B cell (primary cell): ENCODE results near the gene ATF6B. TPM values are rescaled to one million over a fixed set of nuclear protein-coding genes. Genes with fewer than 3 reads are reported as not detected.

ENCODE experiments used
- ATAC-seq: fragments of 200-7000 bp; cut with Tn5 transposase; one replicate; pipeline ENCODE4 v1.10.0; 2021; ENCODE audit warnings: low read depth, mild to moderate bottlenecking, moderate number of reproducible peaks, moderate library complexity
- CTCF ChIA-PET: fragments of 350-600 bp; sonication (Branson Sonifier 250); formaldehyde crosslinking; loops from one replicate; lab custom pipeline; 2021; ENCODE audit warnings: antibody characterized with exemption, inconsistent platforms; lab: Charles Lee
- POLR2A ChIA-PET: fragments of 350-600 bp; sonication (Branson Sonifier 250); formaldehyde crosslinking; loops from one replicate; lab custom pipeline; 2021; ENCODE audit warnings: antibody characterized with exemption; lab: Charles Lee
- DNase-seq: peaks from one replicate; pipeline ENCODE4 v3.0.0; 2013
- H2AFZ ChIP-seq: 2 replicates; pipeline ENCODE4 v1.6.1; 2012; ENCODE audit warnings: mild to moderate bottlenecking, low read depth, low read length; ENCODE audit not compliant: insufficient read depth, poor library complexity, severe bottlenecking
- H3K27ac ChIP-seq, 2 donors: 1 replicate in 1 of 2; 2 replicates in 1 of 2; pipeline ENCODE4 v1.5.1; 2012 to 2013; ENCODE audit warnings: low read length in 2 of 2, mild to moderate bottlenecking in 2 of 2, moderate library complexity in 1 of 2
- H3K27me3 ChIP-seq, 4 experiments: fragments of 200-600 bp in 1 of 4; sonication (generic) in 1 of 4; replicated peaks in 1 of 4; 1 replicate in 2 of 4; 2 replicates in 2 of 4; pipeline versions ENCODE4 v1.6.1 to v1.7.0; 2013 to 2016; ENCODE audit warnings: low read length in 3 of 4, mild to moderate bottlenecking in 2 of 4, mixed read lengths in 1 of 4, moderate library complexity in 1 of 4; ENCODE audit not compliant: insufficient read depth in 4 of 4, control insufficient read depth in 3 of 4; ENCODE audit errors: control extremely low read depth in 1 of 4
- H3K36me3 ChIP-seq, 2 experiments: replicated peaks in 1 of 2; 1 replicate in 1 of 2; 2 replicates in 1 of 2; pipeline versions ENCODE4 v1.6.1 to v1.7.1; 2013; ENCODE audit warnings: low read length in 1 of 2; ENCODE audit not compliant: insufficient read depth in 2 of 2, control insufficient read depth in 1 of 2; ENCODE audit errors: control extremely low read depth in 1 of 2, extremely low read depth in 1 of 2
- H3K4me1 ChIP-seq, 2 donors: fragments of 200-600 bp in 1 of 2; sonication (generic) in 1 of 2; 1 replicate in 1 of 2; 2 replicates in 1 of 2; pipeline versions ENCODE4 v1.5.1 to v1.6.1; 2013 to 2017; ENCODE audit warnings: low read length in 2 of 2; ENCODE audit not compliant: control insufficient read depth in 2 of 2, insufficient read depth in 2 of 2
- H3K4me2 ChIP-seq: replicated peaks from 2 replicates; pipeline ENCODE3; 2012; ENCODE audit warnings: mild to moderate bottlenecking, low read depth, low read length; ENCODE audit not compliant: poor library complexity, severe bottlenecking
- H3K4me3 ChIP-seq, 5 experiments: fragments of 200-600 bp in 1 of 5; sonication (generic) in 1 of 5; 1 replicate in 3 of 5; 2 replicates in 2 of 5; pipeline versions ENCODE4 v1.5.1 to v1.7.0; 2011 to 2016; ENCODE audit warnings: low read length in 4 of 5, mild to moderate bottlenecking in 4 of 5, low read depth in 2 of 5, control low read depth in 1 of 5, moderate library complexity in 1 of 5; ENCODE audit not compliant: insufficient read depth in 1 of 5; ENCODE audit errors: control extremely low read depth in 1 of 5, extremely low read depth in 1 of 5
- H3K79me2 ChIP-seq: fragments of 200-600 bp; sonication (generic); one replicate; pipeline ENCODE4 v1.6.0; 2016; ENCODE audit warnings: low read length; ENCODE audit not compliant: control insufficient read depth, insufficient read depth
- H3K9ac ChIP-seq: fragments of 200-600 bp; sonication (generic); 2 replicates; pipeline ENCODE4 v1.6.1; 2017; ENCODE audit warnings: mild to moderate bottlenecking, low read length, moderate library complexity
- H3K9me3 ChIP-seq, 3 donors: one replicate each; pipeline versions ENCODE4 v1.6.1 to v1.7.1; 2013; ENCODE audit warnings: low read length in 2 of 3; ENCODE audit not compliant: control insufficient read depth in 2 of 3, insufficient read depth in 1 of 3; ENCODE audit errors: control extremely low read depth in 1 of 3
- H4K20me1 ChIP-seq: 2 replicates; pipeline ENCODE4 v1.6.0; 2012; ENCODE audit warnings: mild to moderate bottlenecking, low read length; ENCODE audit not compliant: insufficient read depth, control insufficient read depth, poor library complexity, severe bottlenecking
- H3K27ac Mint-ChIP-seq: one replicate; pipeline ENCODE4 v1.8.0; 2021; ENCODE audit warnings: mixed read lengths
- H3K27me3 Mint-ChIP-seq: one replicate; pipeline ENCODE4 v1.8.0; 2021; ENCODE audit warnings: mixed read lengths
- H3K4me1 Mint-ChIP-seq: one replicate; pipeline ENCODE4 v1.8.0; 2021; ENCODE audit warnings: mixed read lengths
- H3K4me3 Mint-ChIP-seq: one replicate; pipeline ENCODE4 v1.8.0; 2021; ENCODE audit warnings: mixed read lengths
- H3K9me3 Mint-ChIP-seq: one replicate; pipeline ENCODE4 v1.8.0; 2022; ENCODE audit warnings: mixed read lengths; ENCODE audit not compliant: insufficient read depth
- EZH2 ChIP-seq: IDR thresholded peaks from 2 replicates; pipeline ENCODE4 v1.6.1; 2012; ENCODE audit warnings: borderline replicate concordance, low read depth, mild to moderate bottlenecking, moderate library complexity, low read length; ENCODE audit not compliant: insufficient read depth, poor library complexity, severe bottlenecking
- WGBS: methylation state at CpG from one replicate; pipeline ENCODE4 v1.1.5; 2013; ENCODE audit warnings: missing lambda C conversion rate; ENCODE audit not compliant: insufficient coverage; 5-methylcytosine and 5-hydroxymethylcytosine counted together
- intact Hi-C: fragments of 100-400 bp; cut with micrococcal nuclease; formaldehyde crosslinking; loops from one replicate; pipeline ENCODE4 v1.10.0; 2022
- polyA plus RNA-seq: library from polyadenylated mRNA; depleted of rRNA; stranded (reverse); fragments of >200 nt; gene quantifications from 2 replicates; pipeline ENCODE4 v1.2.3, GENCODE V29; 2012
- total RNA-seq, 2 donors: library from RNA; stranded (reverse); fragments of 120-200 nt in 1 of 2; gene quantifications; 1 replicate in 1 of 2; 2 replicates in 1 of 2; pipeline versions ENCODE4 v1.2.3 to v1.2.4, GENCODE V29; 2013 to 2022
- TF ChIP-seq, protein P1 (sequence below): fragments of 200-600 bp; IDR thresholded peaks from one replicate; pipeline ENCODE4 v1.8.0; 2022; ENCODE audit warnings: antibody characterized with exemption, mild to moderate bottlenecking

Gene ATF6B
- total and polyA plus RNA-seq, 2 donors (not counting 1 experiment from before 2014, with no cell fraction given), result 180 to 201 TPM

DNA sequence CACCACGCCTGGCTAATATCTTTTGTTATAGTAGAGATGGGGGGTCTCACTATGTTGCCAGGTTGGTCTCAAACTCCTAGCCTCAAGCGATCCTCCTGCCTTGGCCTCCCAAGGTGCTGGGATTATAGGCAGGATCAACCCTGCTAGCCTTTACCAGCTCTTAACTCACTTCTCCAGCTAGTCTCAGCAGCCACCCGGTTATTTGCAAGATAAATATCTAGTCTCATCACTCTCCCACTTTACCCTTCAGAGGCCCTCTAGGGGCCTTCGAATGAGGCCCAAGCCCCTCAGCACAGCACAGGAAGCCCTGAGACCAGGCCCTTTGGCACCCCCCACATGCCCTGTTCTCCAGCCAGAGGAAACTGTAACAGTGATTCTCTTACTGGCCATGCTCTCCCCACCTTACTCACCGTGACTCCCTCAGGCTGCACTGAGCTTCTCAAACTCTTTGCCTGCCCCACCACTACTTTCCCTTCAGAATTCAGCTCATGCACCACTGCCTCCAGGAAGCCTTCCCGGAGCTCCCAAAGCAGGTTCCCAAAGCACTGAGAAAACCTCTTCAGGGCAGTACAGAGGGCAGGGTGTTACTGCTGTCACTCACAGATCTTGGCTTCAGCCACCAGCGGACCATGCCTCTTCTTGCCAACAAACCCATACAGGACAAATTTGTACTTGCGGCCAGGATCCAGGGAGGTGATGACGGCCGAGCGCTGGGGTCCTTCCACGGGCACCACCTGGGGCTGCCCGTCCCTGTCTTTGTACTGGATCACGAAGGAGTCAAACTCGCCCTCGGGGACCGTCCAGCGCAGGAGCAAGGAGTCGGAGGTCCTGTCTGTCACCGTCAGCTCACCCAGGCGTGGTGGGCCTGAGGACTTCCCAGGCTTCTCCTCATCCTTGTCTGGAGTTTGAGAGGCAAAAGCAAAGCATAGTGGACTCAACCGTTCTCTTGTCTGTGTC, 44.0 kb downstream of the ATF6B start:
- peaks cover 0 to 7% (median 0%) of the 10 kb centered on the region in 3 donors for H3K9me3 ChIP-seq
- H3K4me2 ChIP-seq, result no peak overlapping the region
- peaks cover 8% of the 10 kb centered on the region in 2 donors for H3K4me1 ChIP-seq
- TF ChIP-seq, protein P1, sequence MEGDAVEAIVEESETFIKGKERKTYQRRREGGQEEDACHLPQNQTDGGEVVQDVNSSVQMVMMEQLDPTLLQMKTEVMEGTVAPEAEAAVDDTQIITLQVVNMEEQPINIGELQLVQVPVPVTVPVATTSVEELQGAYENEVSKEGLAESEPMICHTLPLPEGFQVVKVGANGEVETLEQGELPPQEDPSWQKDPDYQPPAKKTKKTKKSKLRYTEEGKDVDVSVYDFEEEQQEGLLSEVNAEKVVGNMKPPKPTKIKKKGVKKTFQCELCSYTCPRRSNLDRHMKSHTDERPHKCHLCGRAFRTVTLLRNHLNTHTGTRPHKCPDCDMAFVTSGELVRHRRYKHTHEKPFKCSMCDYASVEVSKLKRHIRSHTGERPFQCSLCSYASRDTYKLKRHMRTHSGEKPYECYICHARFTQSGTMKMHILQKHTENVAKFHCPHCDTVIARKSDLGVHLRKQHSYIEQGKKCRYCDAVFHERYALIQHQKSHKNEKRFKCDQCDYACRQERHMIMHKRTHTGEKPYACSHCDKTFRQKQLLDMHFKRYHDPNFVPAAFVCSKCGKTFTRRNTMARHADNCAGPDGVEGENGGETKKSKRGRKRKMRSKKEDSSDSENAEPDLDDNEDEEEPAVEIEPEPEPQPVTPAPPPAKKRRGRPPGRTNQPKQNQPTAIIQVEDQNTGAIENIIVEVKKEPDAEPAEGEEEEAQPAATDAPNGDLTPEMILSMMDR, result no peak
- TF ChIP-seq EZH2, result no peak
- intact Hi-C loops, result no loop called here
- H4K20me1 ChIP-seq, result no peaks in the 10 kb centered on the region
- no peak overlapping the region for H3K4me3 Mint-ChIP-seq
- WGBS, result 88% methylated on average over 21 of the region's 22 CpGs
- no peak overlapping the region for H3K27ac Mint-ChIP-seq
- H3K4me1 Mint-ChIP-seq, result peaks cover 9% of the 10 kb centered on the region
- no peak overlapping the region for H3K9ac ChIP-seq
- H3K27me3 ChIP-seq, result peaks cover 0 to 43% (median 16%) of the 10 kb centered on the region in 4 experiments
- ATAC-seq, result no peak
- no peak overlapping the region for H3K4me3 ChIP-seq
- CTCF ChIA-PET, result no interaction called here
- no peak for DNase-seq
- no peaks in the 10 kb centered on the region for H3K36me3 ChIP-seq
- H3K27ac ChIP-seq, result no peak overlapping the region
- no peaks in the 10 kb centered on the region for H3K9me3 Mint-ChIP-seq
- H3K27me3 Mint-ChIP-seq, result peaks cover 59% of the 10 kb centered on the region
- POLR2A ChIA-PET, result no interaction called here
- no peaks in the 10 kb centered on the region for H3K79me2 ChIP-seq
- H2AFZ ChIP-seq, result no peak overlapping the region

- ATAC-seq, result no peak
- TF ChIP-seq, protein P1, result no peak
- TF ChIP-seq EZH2, result no peak
- Histone ChIP-seq H3K9me3 (peaks cover 0 to 7% (median 0%) of the 10 kb centered on the region in 3 donors), H3K4me1 (peaks cover 8% of the 10 kb centered on the region in 2 donors), H3K27me3 (peaks cover 0 to 43% (median 16%) of the 10 kb centered on the region in 4 experiments), H3K9ac (no peak overlapping the region), H3K27ac (no peak overlapping the region), H4K20me1 (no peaks in the 10 kb centered on the region), H3K79me2 (no peaks in the 10 kb centered on the region), H3K4me2 (no peak overlapping the region), H3K36me3 (no peaks in the 10 kb centered on the region), H2AFZ (no peak overlapping the region), H3K4me3 (no peak overlapping the region)
- H3K27me3 Mint-ChIP-seq, result peaks cover 56% of the 10 kb centered on the region
- WGBS, result 99% methylated on average over 7 of the region's 9 CpGs
- H3K4me3 Mint-ChIP-seq, result no peak overlapping the region
- no peak overlapping the region for H3K27ac Mint-ChIP-seq
- peaks cover 9% of the 10 kb centered on the region for H3K4me1 Mint-ChIP-seq
- intact Hi-C loops, result no loop called here
- no peak for DNase-seq
- H3K9me3 Mint-ChIP-seq, result no peaks in the 10 kb centered on the region
- ChIA-PET POLR2A (no interaction called here), CTCF (no interaction called here)
Observed at GRCh38 chr6:32082935-32083334, 45.1 kb downstream of the ATF6B start.
